RWPE2 (cell line): Measurements from ENCODE around the gene RALGPS2.

Experiments used
- ATAC-seq: fragments of 200-7000 bp; cut with Tn5 transposase; 3 replicates; pipeline ENCODE4 v1.9.1; 2021; ENCODE audit warnings: low read depth
- DNase-seq: peaks from one replicate; pipeline ENCODE4 v3.0.0-alpha.2; 2020; ENCODE audit warnings: low spot score
- H3K27ac ChIP-seq: fragments of 450-650 bp; 2 replicates; pipeline ENCODE4 v1.5.1; 2017; ENCODE audit warnings: mild to moderate bottlenecking; ENCODE audit not compliant: poor library complexity, severe bottlenecking
- H3K27me3 ChIP-seq: fragments of 250-450 bp; sonication (Bioruptor Pico); 2 replicates; pipeline ENCODE4 v1.5.1; 2021; ENCODE audit warnings: mild to moderate bottlenecking, moderate library complexity; ENCODE audit not compliant: insufficient read depth, poor library complexity, severe bottlenecking
- H3K36me3 ChIP-seq: fragments of 250-450 bp; sonication (Bioruptor Pico); 2 replicates; pipeline ENCODE4 v1.5.1; 2020; ENCODE audit warnings: low read depth, mild to moderate bottlenecking, moderate library complexity
- H3K4me1 ChIP-seq: fragments of 250-450 bp; sonication (Bioruptor Pico); 2 replicates; pipeline ENCODE4 v1.5.1; 2021; ENCODE audit warnings: mild to moderate bottlenecking, moderate library complexity; ENCODE audit not compliant: insufficient read depth, poor library complexity, severe bottlenecking
- H3K4me3 ChIP-seq: fragments of 250-450 bp; sonication (Bioruptor Pico); 2 replicates; pipeline ENCODE4 v1.5.1; 2021; ENCODE audit warnings: mild to moderate bottlenecking, moderate library complexity; ENCODE audit not compliant: severe bottlenecking
- H3K9me3 ChIP-seq: fragments of 250-450 bp; sonication (Bioruptor Pico); 2 replicates; pipeline ENCODE4 v1.5.1; 2021; ENCODE audit warnings: mild to moderate bottlenecking, moderate library complexity; ENCODE audit not compliant: severe bottlenecking
- CTCF ChIP-seq: fragments of 450-650 bp; IDR thresholded peaks from one replicate; pipeline ENCODE4 v1.5.1; 2017; ENCODE audit warnings: mild to moderate bottlenecking, moderate library complexity; ENCODE audit not compliant: poor library complexity, severe bottlenecking

RALGPS2 gene

GRCh38 chr1:178684111-178684510, 40.9 kb upstream of the RALGPS2 start:
- TF ChIP-seq CTCF = no peak
- ATAC-seq (no peak), DNase-seq (no peak)
- Histone ChIP-seq H3K9me3 (no peaks in the 10 kb centered on the region), H3K27me3 (no peaks in the 10 kb centered on the region), H3K4me1 (peaks cover 41% of the 10 kb centered on the region), H3K27ac (peak overlapping the region; percentile 71), H3K36me3 (no peaks in the 10 kb centered on the region), H3K4me3 (no peak overlapping the region)

- Histone ChIP-seq H3K27ac (peak overlapping the region; percentile 71), H3K27me3 (no peaks in the 10 kb centered on the region), H3K4me1 (peaks cover 41% of the 10 kb centered on the region), H3K4me3 (no peak overlapping the region), H3K9me3 (no peaks in the 10 kb centered on the region), H3K36me3 (no peaks in the 10 kb centered on the region)
- ATAC-seq (peak; percentile 81), DNase-seq (no peak)
- no peak for TF ChIP-seq CTCF
Observed at GRCh38 chr1:178684542-178685000, 40.5 kb upstream of the RALGPS2 start.

- Histone ChIP-seq H3K36me3 (no peaks in the 10 kb centered on the region), H3K4me1 (peaks cover 41% of the 10 kb centered on the region), H3K9me3 (no peaks in the 10 kb centered on the region), H3K27me3 (no peaks in the 10 kb centered on the region), H3K27ac (peak overlapping the region; percentile 71), H3K4me3 (no peak overlapping the region)
- no peak for TF ChIP-seq CTCF
- ATAC-seq (0 out of 3 replicates have a peak, but pooled peaks have one; percentile 40), DNase-seq (no peak)
Observed at GRCh38 chr1:178686407-178686806, 38.6 kb upstream of the RALGPS2 start.

GRCh38 chr1:178688244-178688643, 36.8 kb upstream of the RALGPS2 start:
- no peak for TF ChIP-seq CTCF
- DNase-seq (no peak), ATAC-seq (no peak)
- Histone ChIP-seq H3K36me3 (no peaks in the 10 kb centered on the region), H3K9me3 (no peaks in the 10 kb centered on the region), H3K4me3 (no peak overlapping the region), H3K4me1 (peaks cover 27% of the 10 kb centered on the region), H3K27ac (no peak overlapping the region), H3K27me3 (no peaks in the 10 kb centered on the region)

GRCh38 chr1:178689769-178690168, 35.3 kb upstream of the RALGPS2 start:
- H3K27me3 ChIP-seq = no peaks in the 10 kb centered on the region
- H3K36me3 ChIP-seq = no peaks in the 10 kb centered on the region
- no peak overlapping the region for H3K4me3 ChIP-seq
- ATAC-seq = no peak
- TF ChIP-seq CTCF = no peak
- H3K4me1 ChIP-seq = peaks cover 14% of the 10 kb centered on the region
- DNase-seq = no peak
- no peak overlapping the region for H3K27ac ChIP-seq
- no peaks in the 10 kb centered on the region for H3K9me3 ChIP-seq
